HCT116 (cell line): ENCODE results near the gene NIPA2. TPM values are rescaled to one million over a fixed set of nuclear protein-coding genes. Genes with fewer than 3 reads are reported as not detected.

Experiments used
- ATAC-seq: fragments of 200-7000 bp; cut with Tn5 transposase; 2 replicates; pipeline ENCODE4 v1.9.1; 2020; ENCODE audit warnings: mild to moderate bottlenecking, moderate library complexity
- BruUV-seq: library from RNA; stranded (reverse); fragments of 400-500 nt; replicated peaks from 2 replicates; lab custom pipeline; 2021; lab: Mats Ljungman, UMichigan
- CTCF ChIA-PET: fragments of 300-600 bp; sonication (Branson Sonifier 250); formaldehyde crosslinking; loops from one replicate; lab custom pipeline; 2021; ENCODE audit warnings: antibody characterized with exemption; lab: Charles Lee
- POLR2A ChIA-PET: fragments of 300-600, 350-600 bp; sonication (Branson Sonifier 250); formaldehyde crosslinking; loops from one replicate; lab custom pipeline; 2021; ENCODE audit warnings: antibody characterized with exemption; lab: Charles Lee
- RAD21 ChIA-PET, 2 experiments: fragments of 300-600 bp; sonication (Branson Sonifier 250); formaldehyde crosslinking; loops; one replicate each; lab custom pipeline; 2023; ENCODE audit warnings: low total read pairs in 2 of 2; ENCODE audit not compliant: uncharacterized antibody in 2 of 2, unreplicated experiment in 2 of 2, low non-redundant PET in 1 of 2; lab: Charles Lee
- DNase-seq: peaks from one replicate; pipeline ENCODE4 v3.0.0-alpha.2; 2010; ENCODE audit warnings: low read depth, low spot score
- H2AFZ ChIP-seq: fragments of 200-600 bp; shearing (Covaris generic), sonication (generic); 2 replicates; pipeline ENCODE4 v1.6.1; 2017; ENCODE audit warnings: low read depth, mixed run types, mixed read lengths, antibody characterized with exemption, low read length; ENCODE audit not compliant: poor library complexity, severe bottlenecking
- H3K27ac ChIP-seq: 2 replicates; pipeline ENCODE4 v1.5.1; 2012; ENCODE audit warnings: low read depth, low read length
- H3K27me3 ChIP-seq: fragments of 200-600 bp; sonication (generic); 2 replicates; pipeline ENCODE4 v1.6.1; 2016; ENCODE audit warnings: mixed run types, low read length, mixed read lengths; ENCODE audit not compliant: insufficient read depth
- H3K36me3 ChIP-seq, 2 experiments: fragments of 200-500 bp in 1 of 2; fragments of 200-600 bp in 1 of 2; sonication (Bioruptor generic) in 1 of 2; sonication (generic) in 1 of 2; 2 replicates each; pipeline versions ENCODE4 v1.5.1 to v1.6.1; 2014 to 2016; ENCODE audit warnings: low read length in 2 of 2, inconsistent platforms in 1 of 2, mixed read lengths in 1 of 2, mixed run types in 1 of 2; ENCODE audit not compliant: insufficient read depth in 2 of 2, control insufficient read depth in 1 of 2
- H3K4me1 ChIP-seq, 2 experiments: fragments of 200-600 bp in 1 of 2; sonication (generic) in 1 of 2; 2 replicates each; pipeline versions ENCODE4 v1.5.1 to v1.6.1; 2012 to 2017; ENCODE audit warnings: low read length in 2 of 2, inconsistent platforms in 1 of 2, mild to moderate bottlenecking in 1 of 2, mixed read lengths in 1 of 2, mixed run types in 1 of 2, moderate library complexity in 1 of 2; ENCODE audit not compliant: insufficient read depth in 2 of 2, control insufficient read depth in 1 of 2
- H3K4me2 ChIP-seq: fragments of 200-600 bp; sonication (generic); 2 replicates; pipeline ENCODE4 v1.6.1; 2017; ENCODE audit warnings: mixed run types, low read length, mixed read lengths
- H3K4me3 ChIP-seq, 2 experiments: fragments of 200-600 bp in 1 of 2; sonication (generic) in 1 of 2; replicated peaks in 1 of 2; 2 replicates each; pipeline ENCODE4 v1.5.1; 2011 to 2016; ENCODE audit warnings: low read length in 2 of 2, control low read depth in 1 of 2, low read depth in 1 of 2, mild to moderate bottlenecking in 1 of 2, mixed read lengths in 1 of 2, mixed run types in 1 of 2
- H3K79me2 ChIP-seq: fragments of 200-600 bp; sonication (generic); 2 replicates; pipeline ENCODE4 v1.6.1; 2017; ENCODE audit warnings: mild to moderate bottlenecking, mixed run types, low read length, moderate library complexity, mixed read lengths; ENCODE audit not compliant: insufficient read depth
- H3K9ac ChIP-seq: fragments of 200-600 bp; sonication (generic); 2 replicates; pipeline ENCODE4 v1.6.1; 2016; ENCODE audit warnings: low read length, mixed read lengths
- H3K9me2 ChIP-seq: fragments of 200-600 bp; sonication (generic), shearing (Covaris generic); 2 replicates; pipeline ENCODE4 v1.6.1; 2017; ENCODE audit warnings: mixed run types, mild to moderate bottlenecking, moderate library complexity; ENCODE audit not compliant: insufficient read depth
- H3K9me3 ChIP-seq, 2 experiments: fragments of 200-500 bp in 1 of 2; fragments of 200-600 bp in 1 of 2; sonication (Bioruptor generic) in 1 of 2; sonication (generic) in 1 of 2; 2 replicates each; pipeline ENCODE4 v1.6.1; 2014 to 2017; ENCODE audit warnings: low read length in 2 of 2, mixed read lengths in 2 of 2, inconsistent platforms in 1 of 2, low read depth in 1 of 2, mild to moderate bottlenecking in 1 of 2, mixed run types in 1 of 2, moderate library complexity in 1 of 2; ENCODE audit not compliant: control insufficient read depth in 1 of 2, insufficient read depth in 1 of 2
- H4K20me1 ChIP-seq: fragments of 200-600 bp; sonication (generic), shearing (Covaris generic); 2 replicates; pipeline ENCODE4 v1.6.1; 2017; ENCODE audit warnings: mixed run types, mild to moderate bottlenecking, moderate library complexity; ENCODE audit not compliant: insufficient read depth
- CEBPB ChIP-seq: IDR thresholded peaks from 2 replicates; pipeline ENCODE4 v1.6.1; 2012; ENCODE audit warnings: low read depth
- CTCF ChIP-seq, 3 experiments: fragments of 200-600 bp in 1 of 3; sonication (generic) in 1 of 3; IDR thresholded peaks in 2 of 3; conservative IDR thresholded peaks in 1 of 3; 2 replicates each; pipeline ENCODE4 v1.5.1; 2012 to 2017; ENCODE audit warnings: low read depth in 2 of 3, low read length in 2 of 3, antibody characterized with exemption in 1 of 3, borderline replicate concordance in 1 of 3, control low read depth in 1 of 3, mild to moderate bottlenecking in 1 of 3, mixed read lengths in 1 of 3, mixed run types in 1 of 3, moderate library complexity in 1 of 3; ENCODE audit not compliant: insufficient read depth in 1 of 3
- EGR1 ChIP-seq: IDR thresholded peaks from 2 replicates; pipeline ENCODE4 v1.6.1; 2012; ENCODE audit warnings: low read depth
- EZH2 ChIP-seq: fragments of 200-600 bp; sonication (generic); IDR thresholded peaks from 2 replicates; pipeline ENCODE4 v1.6.1; 2017; ENCODE audit warnings: antibody characterized with exemption, mixed run types
- FOSL1 ChIP-seq: IDR thresholded peaks from 2 replicates; pipeline ENCODE4 v1.6.1; 2012; ENCODE audit warnings: low read depth
- JUND ChIP-seq: IDR thresholded peaks from 2 replicates; pipeline ENCODE4 v1.6.1; 2012
- MAX ChIP-seq: IDR thresholded peaks from 2 replicates; pipeline ENCODE4 v1.6.1; 2012
- POLR2A ChIP-seq: IDR thresholded peaks from 2 replicates; pipeline ENCODE4 v1.7.0; 2011; ENCODE audit warnings: borderline replicate concordance; ENCODE audit not compliant: insufficient read depth, insufficient read length; ENCODE audit errors: extremely low read depth
- POLR2AphosphoS5 ChIP-seq: IDR thresholded peaks from 2 replicates; pipeline ENCODE4 v1.6.1; 2011; ENCODE audit warnings: mild to moderate bottlenecking, low read depth, low read length, moderate library complexity
- RAD21 ChIP-seq: IDR thresholded peaks from 2 replicates; pipeline ENCODE4 v1.6.1; 2012; ENCODE audit warnings: low read depth, mild to moderate bottlenecking
- REST ChIP-seq: IDR thresholded peaks from 2 replicates; pipeline ENCODE4 v1.6.1; 2012; ENCODE audit warnings: low read depth
- SIN3A ChIP-seq: IDR thresholded peaks from 2 replicates; pipeline ENCODE4 v1.6.1; 2012; ENCODE audit warnings: low read depth
- YY1 ChIP-seq: IDR thresholded peaks from 2 replicates; pipeline ENCODE4 v1.6.1; 2011; ENCODE audit warnings: low read length, low read depth, moderate library complexity, mild to moderate bottlenecking; ENCODE audit not compliant: insufficient replicate concordance; ENCODE audit errors: extremely low read depth
- ZFX ChIP-seq: fragments of 450-650 bp; IDR thresholded peaks from 2 replicates; pipeline ENCODE4 v1.6.1; 2017
- ZNF274 ChIP-seq: fragments of 200-500 bp; sonication (Bioruptor generic); IDR thresholded peaks from 2 replicates; pipeline ENCODE4 v1.6.1; 2014; ENCODE audit warnings: mild to moderate bottlenecking, low read depth, low read length, inconsistent platforms
- intact Hi-C: fragments of 100-400 bp; cut with micrococcal nuclease; formaldehyde crosslinking; loops from 2 replicates; pipeline ENCODE4 v1.10.0; 2022
- total RNA-seq: library from RNA; stranded (reverse); gene quantifications from one replicate; pipeline ENCODE4 v1.2.1, GENCODE V29; 2021; ENCODE audit not compliant: unreplicated experiment
- TF ChIP-seq, protein P1 (sequence below): IDR thresholded peaks from 2 replicates; pipeline ENCODE4 v1.6.1; 2012

Gene NIPA2
- total RNA-seq, 1 experiment from 2014 or later = 54.4 TPM

- ChIA-PET POLR2A (no interaction called here), RAD21 (no interaction called here), CTCF (no interaction called here)
- ATAC-seq (no peak), DNase-seq (no peak)
- Histone ChIP-seq H3K9me3 (no peaks in the 10 kb centered on the region), H3K9me2 (no peaks in the 10 kb centered on the region), H3K9ac (no peak overlapping the region), H4K20me1 (no peaks in the 10 kb centered on the region), H3K4me1 (no peaks in the 10 kb centered on the region), H3K27ac (no peak overlapping the region), H3K36me3 (peaks cover 22 to 23% of the 10 kb centered on the region in 2 experiments; a peak in 3 of 4 replicates), H3K4me2 (no peak overlapping the region), H2AFZ (no peak overlapping the region), H3K4me3 (no peak overlapping the region), H3K27me3 (no peaks in the 10 kb centered on the region), H3K79me2 (peaks cover 4% of the 10 kb centered on the region; the same call in 1 of the 2 replicates)
- TF ChIP-seq EGR1 (no peak), MAX (no peak), YY1 (no peak), ZFX (no peak), REST (no peak)
- no TSS peak for BruUV-seq
- intact Hi-C loops = no loop called here
Measured at GRCh38 chr15:22873841-22874240, 35.4 kb downstream of the NIPA2 start.

GRCh38 chr15:22874256-22874655 lies 35.8 kb downstream of the NIPA2 start:
- peaks cover 4% of the 10 kb centered on the region; the same call in 1 of the 2 replicates for H3K79me2 ChIP-seq
- no TSS peak for BruUV-seq
- no peak overlapping the region for H3K4me2 ChIP-seq
- no peak overlapping the region for H2AFZ ChIP-seq
- DNase-seq = no peak
- ChIA-PET POLR2A (no interaction called here), RAD21 (no interaction called here), CTCF (no interaction called here)
- no peaks in the 10 kb centered on the region for H3K27me3 ChIP-seq
- no peak overlapping the region for H3K4me3 ChIP-seq
- H3K9me3 ChIP-seq = no peaks in the 10 kb centered on the region
- no peaks in the 10 kb centered on the region for H3K9me2 ChIP-seq
- peaks cover 18 to 21% of the 10 kb centered on the region in 2 experiments; a peak in 3 of 4 replicates for H3K36me3 ChIP-seq
- H3K9ac ChIP-seq = no peak overlapping the region
- no peak overlapping the region for H3K27ac ChIP-seq
- no peaks in the 10 kb centered on the region for H3K4me1 ChIP-seq
- intact Hi-C loops = no loop called here
- ATAC-seq = no peak
- H4K20me1 ChIP-seq = no peaks in the 10 kb centered on the region
- no peak for TF ChIP-seq SIN3A
- no peak for TF ChIP-seq CEBPB
- TF ChIP-seq JUND = no peak
- no peak for TF ChIP-seq RAD21
- no peak for TF ChIP-seq ZNF274
- TF ChIP-seq, protein P1, sequence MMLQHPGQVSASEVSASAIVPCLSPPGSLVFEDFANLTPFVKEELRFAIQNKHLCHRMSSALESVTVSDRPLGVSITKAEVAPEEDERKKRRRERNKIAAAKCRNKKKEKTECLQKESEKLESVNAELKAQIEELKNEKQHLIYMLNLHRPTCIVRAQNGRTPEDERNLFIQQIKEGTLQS = no peak
- no peak for TF ChIP-seq MAX
- TF ChIP-seq FOSL1 = no peak
- no peak for TF ChIP-seq CTCF (IDR thresholded peaks at IDR 0.05 in 2 of 3, conservative IDR thresholded peaks at IDR 0.05 in 1 of 3; ENCODE audit: borderline replicate concordance in 1 of 3, insufficient read depth in 1 of 3, low read depth in 2 of 3, low read length in 2 of 3)
- no peak for TF ChIP-seq YY1
- no peak for TF ChIP-seq POLR2AphosphoS5
- no peak for TF ChIP-seq POLR2A
- TF ChIP-seq EZH2 = no peak
- TF ChIP-seq EGR1 = no peak
